ENCODE data around the gene IL23R. TPM values are rescaled to one million over a fixed set of nuclear protein-coding genes. Genes with fewer than 3 reads are reported as not detected.

IL23R gene
- total and polyA plus RNA-seq, 2 of the 8 experiments (the other 6 are each of a cell fraction or from before 2014, with no cell fraction given), result not detected

GRCh38 chr1:67171574-67171955 lies 5.3 kb downstream of the IL23R start (continued):
- no peak for TF ChIP-seq CHD7 (IDR thresholded peaks at IDR 0.05; ENCODE audit: insufficient replicate concordance, low read length)
- TF ChIP-seq CBX5 (IDR thresholded peaks at IDR 0.05; ENCODE audit: low read depth, low read length), result no peak
- no peak for TF ChIP-seq PHF8 (conservative IDR thresholded peaks at IDR 0.05; ENCODE audit: low read depth, low read length)
- TF ChIP-seq TCF12 (IDR thresholded peaks at IDR 0.05; ENCODE audit: low read depth, low read length), result no peak
- TF ChIP-seq KDM1A (IDR thresholded peaks at IDR 0.05; ENCODE audit: borderline replicate concordance, low read length), result no peak
- TF ChIP-seq TEAD4 (IDR thresholded peaks at IDR 0.05; ENCODE audit: low read depth, low read length), result no peak
- TF ChIP-seq CEBPB (IDR thresholded peaks at IDR 0.05; ENCODE audit: low read depth, low read length), result no peak
- no peak for TF ChIP-seq RAD21 (IDR thresholded peaks at IDR 0.05 in 1 of 2, conservative IDR thresholded peaks at IDR 0.05 in 1 of 2; ENCODE audit: low read depth in 2 of 2, low read length in 2 of 2)
- no peak for TF ChIP-seq JUN (IDR thresholded peaks at IDR 0.05; ENCODE audit: low read depth, low read length)
- no peak for TF ChIP-seq BCL11A (IDR thresholded peaks at IDR 0.05; ENCODE audit: low read depth in 2 of 2, low read length in 2 of 2)

All from H1 (cell line).